Neural progenitor cell (in vitro differentiated cells): ENCODE measurements around the gene LHX1. TPM values are rescaled to one million over a fixed set of nuclear protein-coding genes. Genes with fewer than 3 reads are reported as not detected.

ENCODE experiments used
- DNase-seq: peaks from one replicate; pipeline ENCODE4 v3.0.0-alpha.2; 2016; ENCODE audit warnings: low spot score
- H2AFZ ChIP-seq: fragments of 200-600 bp; sonication (generic); replicated peaks from 2 replicates; pipeline ENCODE4 v1.6.1; 2016; ENCODE audit warnings: antibody characterized with exemption
- H3F3A ChIP-seq: fragments of 200-600 bp; sonication (generic); 2 replicates; pipeline ENCODE4 v1.6.1; 2016; ENCODE audit warnings: antibody characterized with exemption, low read depth
- H3K27ac ChIP-seq: fragments of 200-600 bp; sonication (generic); 2 replicates; pipeline ENCODE4 v1.5.1; 2016; ENCODE audit warnings: mild to moderate bottlenecking
- H3K27me3 ChIP-seq: fragments of 200-600 bp; sonication (generic); 2 replicates; pipeline ENCODE4 v1.6.1; 2016; ENCODE audit warnings: mild to moderate bottlenecking, moderate library complexity
- H3K36me3 ChIP-seq: fragments of 200-600 bp; sonication (generic); 2 replicates; pipeline ENCODE4 v1.5.1; 2016
- H3K4me1 ChIP-seq: fragments of 200-600 bp; sonication (generic); 2 replicates; pipeline ENCODE4 v1.6.1; 2016; ENCODE audit warnings: mixed run types
- H3K4me2 ChIP-seq: fragments of 200-600 bp; sonication (generic); 2 replicates; pipeline ENCODE4 v1.6.1; 2016
- H3K4me3 ChIP-seq: fragments of 200-600 bp; sonication (generic); 2 replicates; pipeline ENCODE4 v1.5.1; 2016
- H3K79me2 ChIP-seq: fragments of 200-600 bp; sonication (generic); 2 replicates; pipeline ENCODE4 v1.6.1; 2016; ENCODE audit warnings: low read depth
- H3K9ac ChIP-seq: fragments of 200-600 bp; sonication (generic); 2 replicates; pipeline ENCODE4 v1.6.1; 2016
- H3K9me3 ChIP-seq: fragments of 200-600 bp; sonication (generic); 2 replicates; pipeline ENCODE4 v1.5.1; 2016; ENCODE audit warnings: low read depth
- H4K20me1 ChIP-seq: fragments of 200-600 bp; sonication (generic); 2 replicates; pipeline ENCODE4 v1.6.1; 2016; ENCODE audit warnings: low read depth
- H3K27ac Mint-ChIP-seq: 3 replicates; pipeline ENCODE4 v1.8.0; 2021; ENCODE audit warnings: mixed read lengths
- H3K27me3 Mint-ChIP-seq: 2 replicates; pipeline ENCODE4 v1.8.0; 2022; ENCODE audit warnings: low read depth, mild to moderate bottlenecking, inconsistent platforms, moderate library complexity, mixed read lengths; ENCODE audit not compliant: insufficient read depth
- H3K36me3 Mint-ChIP-seq: 3 replicates; pipeline ENCODE4 v1.8.0; 2021; ENCODE audit warnings: mixed read lengths
- H3K4me1 Mint-ChIP-seq: 3 replicates; pipeline ENCODE4 v1.8.0; 2021; ENCODE audit warnings: mixed read lengths
- H3K4me3 Mint-ChIP-seq: 3 replicates; pipeline ENCODE4 v1.8.0; 2021; ENCODE audit warnings: mild to moderate bottlenecking, moderate library complexity, mixed read lengths
- H3K9me3 Mint-ChIP-seq: 3 replicates; pipeline ENCODE4 v1.8.0; 2020; ENCODE audit warnings: mixed read lengths
- CTCF ChIP-seq: fragments of 200-600 bp; sonication (generic); IDR thresholded peaks from 2 replicates; pipeline ENCODE4 v1.5.1; 2017; ENCODE audit warnings: antibody characterized with exemption, mild to moderate bottlenecking
- EZH2 ChIP-seq: fragments of 200-600 bp; sonication (generic); IDR thresholded peaks from 2 replicates; pipeline ENCODE4 v1.6.1; 2017; ENCODE audit warnings: antibody characterized with exemption, mild to moderate bottlenecking, moderate library complexity
- EZH2phosphoT487 ChIP-seq: fragments of 200-600 bp; sonication (generic); IDR thresholded peaks from 2 replicates; pipeline ENCODE4 v1.6.1; 2017; ENCODE audit warnings: antibody characterized with exemption
- total RNA-seq: library from RNA; depleted of rRNA; stranded (reverse); fragments of >200 nt; gene quantifications from 2 replicates; pipeline ENCODE4 v1.2.3, GENCODE V29; 2015; ENCODE audit warnings: low replicate concordance

Gene LHX1
- total RNA-seq, 1 donor from 2014 or later = not detected

DNA sequence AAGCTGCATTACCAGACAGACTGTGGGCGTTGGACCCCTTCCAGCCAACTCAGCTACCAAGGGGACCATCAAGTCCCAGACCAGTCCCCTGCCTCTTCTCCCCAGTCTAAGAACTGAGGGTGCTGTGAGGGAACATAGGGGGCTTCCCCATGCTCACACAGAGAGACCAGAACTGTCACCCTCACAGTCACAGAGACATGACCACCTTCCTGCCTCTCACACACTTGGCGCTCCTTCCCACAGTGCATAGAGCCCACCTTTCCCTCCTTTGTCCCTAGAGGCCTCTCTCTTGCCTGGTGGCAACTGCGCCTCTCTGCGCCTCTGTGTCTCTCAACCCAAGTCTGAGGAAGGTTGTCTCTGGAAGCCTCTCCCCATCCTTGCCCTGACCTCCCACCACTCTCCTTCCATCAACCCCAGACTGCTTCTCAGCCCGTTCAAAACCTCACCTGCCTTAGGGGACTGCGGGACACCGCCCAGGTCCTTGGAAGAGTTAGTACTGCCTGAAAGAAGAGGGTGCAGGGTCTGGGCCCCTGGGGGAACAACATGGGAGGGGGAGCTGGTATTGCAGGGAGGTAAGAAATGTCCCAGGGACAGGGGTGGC is 6.1 kb upstream of the LHX1 start:
- Histone ChIP-seq H2AFZ (no peak overlapping the region), H3F3A (peaks cover 9% of the 10 kb centered on the region), H3K9ac (no peak overlapping the region), H3K4me2 (no peak overlapping the region), H3K27ac (no peak overlapping the region), H4K20me1 (peaks cover 60% of the 10 kb centered on the region), H3K4me1 (peaks cover 68% of the 10 kb centered on the region), H3K36me3 (no peaks in the 10 kb centered on the region), H3K27me3 (peaks cover 100% of the 10 kb centered on the region), H3K79me2 (no peaks in the 10 kb centered on the region), H3K4me3 (no peak overlapping the region), H3K9me3 (no peaks in the 10 kb centered on the region)
- Mint-ChIP-seq H3K4me3 (peak overlapping the region; percentile 9), H3K27me3 (peaks cover 79% of the 10 kb centered on the region), H3K27ac (no peak overlapping the region), H3K9me3 (no peaks in the 10 kb centered on the region), H3K36me3 (no peaks in the 10 kb centered on the region), H3K4me1 (peaks cover 43% of the 10 kb centered on the region)
- TF ChIP-seq CTCF (no peak), EZH2 (no peak), EZH2phosphoT487 (no peak)
- no peak for DNase-seq

DNA sequence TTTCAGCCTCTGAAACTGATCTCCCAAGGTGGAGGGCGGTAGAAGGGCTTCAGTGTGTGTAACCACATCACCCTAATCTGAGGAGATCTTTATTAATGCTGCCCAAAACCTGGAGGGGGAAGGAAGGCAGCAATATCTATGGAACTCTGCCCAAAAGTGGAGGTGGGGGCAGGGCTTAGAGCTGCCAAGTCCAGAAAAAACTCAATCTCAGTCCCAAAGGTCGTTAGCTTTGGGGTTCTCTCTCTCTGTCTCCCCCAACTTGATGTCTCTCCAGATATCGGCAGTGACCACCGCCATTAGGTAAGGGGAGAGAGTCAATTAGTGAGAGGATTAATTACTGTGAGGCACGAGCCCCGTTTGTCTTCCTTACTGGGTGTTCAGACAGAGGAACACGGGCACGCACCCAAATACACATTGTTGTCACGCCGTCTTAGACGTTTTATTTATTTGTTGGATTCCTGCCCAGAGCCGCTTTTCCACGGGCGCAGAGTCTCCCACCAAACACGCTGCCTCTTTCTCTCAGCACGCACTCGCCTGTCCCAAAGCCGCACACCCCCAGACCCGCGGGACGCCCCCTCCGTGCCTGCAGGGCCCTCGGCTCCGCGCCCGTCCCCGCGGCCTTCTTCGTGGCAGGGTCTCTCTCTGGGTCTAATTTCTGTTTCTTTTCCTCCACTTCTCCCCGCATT is 5.4 kb upstream of the LHX1 start:
- Histone ChIP-seq H3F3A (peaks cover 15% of the 10 kb centered on the region), H3K27me3 (peaks cover 100% of the 10 kb centered on the region), H3K4me2 (no peak overlapping the region), H3K4me3 (no peak overlapping the region), H3K36me3 (no peaks in the 10 kb centered on the region), H3K79me2 (no peaks in the 10 kb centered on the region), H3K9me3 (no peaks in the 10 kb centered on the region), H3K4me1 (peaks cover 74% of the 10 kb centered on the region), H3K9ac (no peak overlapping the region), H3K27ac (no peak overlapping the region), H4K20me1 (peaks cover 67% of the 10 kb centered on the region), H2AFZ (no peak overlapping the region)
- Mint-ChIP-seq H3K27me3 (peaks cover 83% of the 10 kb centered on the region), H3K36me3 (no peaks in the 10 kb centered on the region), H3K27ac (no peak overlapping the region), H3K4me3 (no peak overlapping the region), H3K9me3 (no peaks in the 10 kb centered on the region), H3K4me1 (peaks cover 45% of the 10 kb centered on the region)
- TF ChIP-seq CTCF (no peak), EZH2phosphoT487 (peak; percentile 93), EZH2 (peak; percentile 98)
- no peak for DNase-seq

- Histone ChIP-seq H3K9me3 (no peaks in the 10 kb centered on the region), H3K9ac (no peak overlapping the region), H3K4me3 (no peak overlapping the region), H3F3A (peaks cover 20% of the 10 kb centered on the region), H3K4me2 (no peak overlapping the region), H2AFZ (no peak overlapping the region), H3K27ac (no peak overlapping the region), H4K20me1 (peaks cover 72% of the 10 kb centered on the region), H3K36me3 (no peaks in the 10 kb centered on the region), H3K79me2 (no peaks in the 10 kb centered on the region), H3K4me1 (peaks cover 79% of the 10 kb centered on the region), H3K27me3 (peaks cover 100% of the 10 kb centered on the region)
- DNase-seq = no peak
- H3K4me3 Mint-ChIP-seq = no peak overlapping the region
- H3K4me1 Mint-ChIP-seq = peaks cover 49% of the 10 kb centered on the region
- no peak overlapping the region for H3K27ac Mint-ChIP-seq
- H3K27me3 Mint-ChIP-seq = peaks cover 87% of the 10 kb centered on the region
- H3K36me3 Mint-ChIP-seq = no peaks in the 10 kb centered on the region
- H3K9me3 Mint-ChIP-seq = no peaks in the 10 kb centered on the region
- TF ChIP-seq EZH2 (peak; percentile 84), EZH2phosphoT487 (peak; percentile 78), CTCF (no peak)
Observed at GRCh38 chr17:36932383-36932693, 4.9 kb upstream of the LHX1 start.
